CD4-positive, alpha-beta T cell (primary cell): Measurements from ENCODE around the gene NDUFAF2. TPM values are rescaled to one million over a fixed set of nuclear protein-coding genes. Genes with fewer than 3 reads are reported as not detected.

Experiments used
- ATAC-seq: fragments of 200-7000 bp; cut with Tn5 transposase; one replicate; pipeline ENCODE4 v1.10.0; 2022; ENCODE audit warnings: mild to moderate bottlenecking; ENCODE audit not compliant: poor library complexity
- CTCF ChIA-PET: fragments of 350-600 bp; sonication (Branson Sonifier 250); formaldehyde crosslinking; loops from one replicate; lab custom pipeline; 2021; ENCODE audit warnings: antibody characterized with exemption, inconsistent platforms; lab: Charles Lee
- POLR2A ChIA-PET: fragments of 350-600 bp; sonication (Branson Sonifier 250); formaldehyde crosslinking; loops from one replicate; lab custom pipeline; 2021; ENCODE audit warnings: antibody characterized with exemption, inconsistent platforms; lab: Charles Lee
- DNase-seq, 14 experiments: peaks; one replicate each; pipeline ENCODE4 v3.0.0-alpha.2; 2013 to 2020; ENCODE audit warnings: mixed read lengths in 2 of 14
- H3K27ac ChIP-seq, 2 donors: one replicate each; pipeline versions ENCODE4 v1.5.1 to v1.7.0; 2013; ENCODE audit warnings: low read length in 2 of 2, low read depth in 1 of 2, mild to moderate bottlenecking in 1 of 2
- H3K27me3 ChIP-seq, 2 experiments: 1 replicate in 1 of 2; 2 replicates in 1 of 2; pipeline versions ENCODE4 v1.6.1 to v1.7.0; 2013; ENCODE audit warnings: low read length in 2 of 2, control low read depth in 1 of 2, mild to moderate bottlenecking in 1 of 2, moderate library complexity in 1 of 2; ENCODE audit not compliant: insufficient read depth in 2 of 2, control insufficient read depth in 1 of 2
- H3K36me3 ChIP-seq: one replicate; pipeline ENCODE4 v1.6.1; 2013; ENCODE audit warnings: low read length, control low read depth; ENCODE audit not compliant: insufficient read depth
- H3K4me1 ChIP-seq: one replicate; pipeline ENCODE4 v1.6.1; 2013; ENCODE audit warnings: low read length, control low read depth; ENCODE audit not compliant: insufficient read depth
- H3K4me3 ChIP-seq: one replicate; pipeline ENCODE4 v1.5.1; 2013; ENCODE audit warnings: mild to moderate bottlenecking, low read length, moderate library complexity
- H3K9me3 ChIP-seq, 2 experiments: 1 replicate in 1 of 2; 2 replicates in 1 of 2; pipeline versions ENCODE4 v1.6.1 to v1.7.0; 2013; ENCODE audit warnings: low read length in 2 of 2, mild to moderate bottlenecking in 2 of 2, control low read depth in 1 of 2, moderate library complexity in 1 of 2; ENCODE audit not compliant: control insufficient read depth in 1 of 2, insufficient read depth in 1 of 2
- H3K27ac Mint-ChIP-seq: one replicate; pipeline ENCODE4 v1.8.0; 2020; ENCODE audit warnings: mixed read lengths
- H3K27me3 Mint-ChIP-seq: one replicate; pipeline ENCODE4 v1.8.0; 2021; ENCODE audit warnings: mixed read lengths
- H3K36me3 Mint-ChIP-seq: one replicate; pipeline ENCODE4 v1.8.0; 2021; ENCODE audit warnings: low read depth, mixed read lengths
- H3K4me1 Mint-ChIP-seq: one replicate; pipeline ENCODE4 v1.8.0; 2021; ENCODE audit warnings: low read depth, mixed read lengths
- H3K4me3 Mint-ChIP-seq: one replicate; pipeline ENCODE4 v1.8.0; 2020; ENCODE audit warnings: mild to moderate bottlenecking, mixed read lengths
- H3K9me3 Mint-ChIP-seq: one replicate; pipeline ENCODE4 v1.8.0; 2020; ENCODE audit warnings: mixed read lengths
- intact Hi-C, 2 experiments: fragments of 100-400 bp; cut with DNase I in 1 of 2; cut with micrococcal nuclease in 1 of 2; formaldehyde crosslinking; loops; one replicate each; pipeline versions ENCODE4 v1.15.1 to v1.9.0; 2023 to 2025; cut with DNase I, micrococcal nuclease
- total RNA-seq, 174 experiments: library from RNA in 2 of 174; stranded (reverse) in 2 of 174; gene quantifications; one replicate each; pipeline ENCODE4 v1.2.3 and lab custom pipeline; 2021 to 2026
- TF ChIP-seq, protein P1 (sequence below): fragments of 200-600 bp; IDR thresholded peaks from one replicate; pipeline ENCODE4 v1.8.0; 2022; ENCODE audit warnings: antibody characterized with exemption, mild to moderate bottlenecking

NDUFAF2 gene
- total RNA-seq, 2 experiments from 2014 or later, result 8.1 to 8.8 TPM

- H3K27ac Mint-ChIP-seq, result no peak overlapping the region
- TF ChIP-seq, protein P1, sequence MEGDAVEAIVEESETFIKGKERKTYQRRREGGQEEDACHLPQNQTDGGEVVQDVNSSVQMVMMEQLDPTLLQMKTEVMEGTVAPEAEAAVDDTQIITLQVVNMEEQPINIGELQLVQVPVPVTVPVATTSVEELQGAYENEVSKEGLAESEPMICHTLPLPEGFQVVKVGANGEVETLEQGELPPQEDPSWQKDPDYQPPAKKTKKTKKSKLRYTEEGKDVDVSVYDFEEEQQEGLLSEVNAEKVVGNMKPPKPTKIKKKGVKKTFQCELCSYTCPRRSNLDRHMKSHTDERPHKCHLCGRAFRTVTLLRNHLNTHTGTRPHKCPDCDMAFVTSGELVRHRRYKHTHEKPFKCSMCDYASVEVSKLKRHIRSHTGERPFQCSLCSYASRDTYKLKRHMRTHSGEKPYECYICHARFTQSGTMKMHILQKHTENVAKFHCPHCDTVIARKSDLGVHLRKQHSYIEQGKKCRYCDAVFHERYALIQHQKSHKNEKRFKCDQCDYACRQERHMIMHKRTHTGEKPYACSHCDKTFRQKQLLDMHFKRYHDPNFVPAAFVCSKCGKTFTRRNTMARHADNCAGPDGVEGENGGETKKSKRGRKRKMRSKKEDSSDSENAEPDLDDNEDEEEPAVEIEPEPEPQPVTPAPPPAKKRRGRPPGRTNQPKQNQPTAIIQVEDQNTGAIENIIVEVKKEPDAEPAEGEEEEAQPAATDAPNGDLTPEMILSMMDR, result no peak
- Histone ChIP-seq H3K4me3 (no peak overlapping the region), H3K9me3 (no peaks in the 10 kb centered on the region), H3K36me3 (no peaks in the 10 kb centered on the region), H3K27ac (no peak overlapping the region), H3K4me1 (no peaks in the 10 kb centered on the region), H3K27me3 (no peaks in the 10 kb centered on the region)
- H3K27me3 Mint-ChIP-seq, result no peaks in the 10 kb centered on the region
- no peak overlapping the region for H3K4me3 Mint-ChIP-seq
- peaks cover 8% of the 10 kb centered on the region for H3K4me1 Mint-ChIP-seq
- intact Hi-C loops, result no loop called here
- H3K36me3 Mint-ChIP-seq, result no peaks in the 10 kb centered on the region
- CTCF ChIA-PET, result no interaction called here
- ATAC-seq, result no peak
- POLR2A ChIA-PET, result no interaction called here
- no peak for DNase-seq
- no peaks in the 10 kb centered on the region for H3K9me3 Mint-ChIP-seq
Observed at GRCh38 chr5:61009907-61010306, 64.9 kb downstream of the NDUFAF2 start.

- TF ChIP-seq, protein P1, result no peak
- Histone ChIP-seq H3K27me3 (no peaks in the 10 kb centered on the region), H3K4me3 (no peak overlapping the region), H3K27ac (no peak overlapping the region), H3K9me3 (no peaks in the 10 kb centered on the region), H3K36me3 (no peaks in the 10 kb centered on the region), H3K4me1 (no peaks in the 10 kb centered on the region)
- DNase-seq (no peak), ATAC-seq (no peak)
- Mint-ChIP-seq H3K27me3 (no peaks in the 10 kb centered on the region), H3K27ac (no peak overlapping the region), H3K9me3 (no peaks in the 10 kb centered on the region), H3K4me3 (no peak overlapping the region), H3K4me1 (peaks cover 8% of the 10 kb centered on the region), H3K36me3 (no peaks in the 10 kb centered on the region)
- intact Hi-C loops, result no loop called here
- ChIA-PET POLR2A (no interaction called here), CTCF (no interaction called here)
Observed at GRCh38 chr5:61010467-61011454, 65.8 kb downstream of the NDUFAF2 start.

- ATAC-seq (no peak), DNase-seq (no peak)
- peaks cover 7% of the 10 kb centered on the region for H3K4me1 Mint-ChIP-seq
- CTCF ChIA-PET, result no interaction called here
- POLR2A ChIA-PET, result no interaction called here
- no peaks in the 10 kb centered on the region for H3K9me3 ChIP-seq
- H3K4me3 ChIP-seq, result no peak overlapping the region
- no peaks in the 10 kb centered on the region for H3K36me3 ChIP-seq
- H3K36me3 Mint-ChIP-seq, result no peaks in the 10 kb centered on the region
- H3K27ac Mint-ChIP-seq, result no peak overlapping the region
- H3K27ac ChIP-seq, result no peak overlapping the region
- no peak overlapping the region for H3K4me3 Mint-ChIP-seq
- H3K4me1 ChIP-seq, result no peaks in the 10 kb centered on the region
- H3K27me3 Mint-ChIP-seq, result no peaks in the 10 kb centered on the region
- intact Hi-C loops, result no loop called here
- no peaks in the 10 kb centered on the region for H3K27me3 ChIP-seq
- TF ChIP-seq, protein P1, result no peak
- H3K9me3 Mint-ChIP-seq, result peaks cover 2% of the 10 kb centered on the region
Observed at GRCh38 chr5:61018062-61018461, 73.1 kb downstream of the NDUFAF2 start.
